Measurements from ENCODE around the gene FADS3. TPM values are rescaled to one million over a fixed set of nuclear protein-coding genes. Genes with fewer than 3 reads are reported as not detected.

The FADS3 gene
- total RNA-seq, 1 donor from 2014 or later: 9.7 TPM

DNA sequence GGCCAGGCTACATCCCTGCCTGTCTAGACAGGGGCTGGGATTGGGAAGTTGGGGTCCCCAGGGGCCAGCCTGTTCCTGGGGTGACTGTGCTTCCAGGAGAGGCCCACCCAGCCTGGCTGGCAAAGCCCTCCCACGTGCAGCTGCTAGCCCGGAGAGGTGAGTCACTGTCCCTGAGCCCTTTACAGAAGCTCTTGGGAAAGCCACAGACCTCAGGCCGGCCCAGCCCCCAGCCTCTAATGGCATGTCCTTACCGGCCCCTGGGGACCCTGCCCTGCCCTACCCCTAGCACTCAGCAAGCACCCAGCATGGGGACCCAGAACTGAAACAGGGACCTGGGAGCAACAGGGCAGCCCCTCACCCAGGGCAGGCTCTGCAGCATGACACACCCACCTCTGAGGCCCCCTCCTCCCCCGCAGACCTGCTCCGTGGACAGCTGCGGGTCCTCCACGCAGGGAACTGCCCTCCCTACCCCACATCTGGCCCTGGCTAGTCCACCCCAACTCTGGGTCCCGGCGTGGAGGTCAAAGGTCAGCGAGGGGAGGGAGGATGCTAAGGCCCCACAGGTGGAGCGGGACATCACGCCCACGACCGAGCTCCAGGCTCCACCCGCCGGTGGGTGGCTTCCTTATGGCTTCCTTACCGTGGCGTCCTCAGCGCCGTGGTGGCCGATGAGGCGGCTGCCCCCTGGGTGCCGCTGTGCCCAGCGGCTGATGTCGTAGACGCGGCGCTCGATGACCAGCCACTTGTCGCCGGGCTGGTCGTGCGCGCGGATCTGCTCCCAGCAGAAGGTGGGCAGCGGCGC is 615 bp downstream of the FADS3 start:
- TF ChIP-seq, protein P1, sequence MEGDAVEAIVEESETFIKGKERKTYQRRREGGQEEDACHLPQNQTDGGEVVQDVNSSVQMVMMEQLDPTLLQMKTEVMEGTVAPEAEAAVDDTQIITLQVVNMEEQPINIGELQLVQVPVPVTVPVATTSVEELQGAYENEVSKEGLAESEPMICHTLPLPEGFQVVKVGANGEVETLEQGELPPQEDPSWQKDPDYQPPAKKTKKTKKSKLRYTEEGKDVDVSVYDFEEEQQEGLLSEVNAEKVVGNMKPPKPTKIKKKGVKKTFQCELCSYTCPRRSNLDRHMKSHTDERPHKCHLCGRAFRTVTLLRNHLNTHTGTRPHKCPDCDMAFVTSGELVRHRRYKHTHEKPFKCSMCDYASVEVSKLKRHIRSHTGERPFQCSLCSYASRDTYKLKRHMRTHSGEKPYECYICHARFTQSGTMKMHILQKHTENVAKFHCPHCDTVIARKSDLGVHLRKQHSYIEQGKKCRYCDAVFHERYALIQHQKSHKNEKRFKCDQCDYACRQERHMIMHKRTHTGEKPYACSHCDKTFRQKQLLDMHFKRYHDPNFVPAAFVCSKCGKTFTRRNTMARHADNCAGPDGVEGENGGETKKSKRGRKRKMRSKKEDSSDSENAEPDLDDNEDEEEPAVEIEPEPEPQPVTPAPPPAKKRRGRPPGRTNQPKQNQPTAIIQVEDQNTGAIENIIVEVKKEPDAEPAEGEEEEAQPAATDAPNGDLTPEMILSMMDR (IDR thresholded peaks at IDR 0.05; ENCODE audit: partially characterized antibody, unreplicated experiment): no peak
- H3K36me3 Mint-ChIP-seq (ENCODE audit: unreplicated experiment): no peaks in the 10 kb centered on the region
- no peaks in the 10 kb centered on the region for H3K4me1 Mint-ChIP-seq (ENCODE audit: low read depth, unreplicated experiment)
- peak; percentile 62 for DNase-seq
- peak overlapping the region; percentile 84 for H3K4me3 Mint-ChIP-seq (ENCODE audit: unreplicated experiment)
- H3K27me3 Mint-ChIP-seq (ENCODE audit: unreplicated experiment): peaks cover 6% of the 10 kb centered on the region
- H3K27ac Mint-ChIP-seq (ENCODE audit: unreplicated experiment): no peak overlapping the region
- H3K9me3 Mint-ChIP-seq (ENCODE audit: unreplicated experiment): no peaks in the 10 kb centered on the region

DNA sequence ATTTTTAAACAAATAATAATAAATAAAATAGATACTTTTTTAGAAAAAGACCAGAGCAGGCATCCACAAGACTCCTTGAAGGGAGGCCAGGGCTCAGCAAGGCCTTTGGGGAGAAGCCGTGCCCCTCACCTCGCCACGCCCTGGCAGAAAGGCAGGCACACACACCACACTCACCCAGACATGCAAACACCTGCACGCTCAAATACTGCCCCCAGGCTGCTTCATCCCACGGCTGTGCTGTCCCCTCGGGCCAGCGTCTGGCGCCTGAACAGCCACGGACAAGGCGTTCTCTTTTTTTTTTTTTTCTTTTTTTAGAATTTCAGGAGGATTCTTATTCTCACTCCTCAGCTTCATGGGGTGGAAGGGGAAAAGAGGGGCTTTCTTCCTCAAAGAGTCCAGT is 1.5 kb downstream of the FADS3 start:
- no peak overlapping the region for H3K27ac Mint-ChIP-seq (ENCODE audit: unreplicated experiment)

DNA sequence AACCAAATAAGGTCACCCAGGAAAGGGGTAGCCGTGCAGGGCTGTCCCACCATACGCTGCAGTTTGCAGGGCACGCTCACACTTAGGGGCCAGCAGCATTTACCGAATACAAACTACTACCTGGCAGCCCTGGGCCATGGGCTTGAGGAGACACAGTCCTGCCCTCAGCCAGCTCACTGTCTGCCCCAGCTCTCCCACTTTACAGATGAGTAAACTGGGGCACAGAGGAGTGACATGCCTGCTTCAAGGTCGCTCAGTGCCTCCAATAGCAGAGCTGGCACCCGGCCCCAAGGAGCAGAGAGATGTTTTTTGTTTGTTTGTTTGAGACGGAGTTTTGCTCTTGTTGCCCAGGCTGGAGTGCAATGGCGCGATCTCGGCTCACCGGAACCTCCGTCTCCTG is 2.8 kb downstream of the FADS3 start:
- Mint-ChIP-seq H3K27ac (ENCODE audit: unreplicated experiment) (no peak overlapping the region), H3K27me3 (ENCODE audit: unreplicated experiment) (peaks cover 9% of the 10 kb centered on the region), H3K36me3 (ENCODE audit: unreplicated experiment) (no peaks in the 10 kb centered on the region), H3K4me1 (ENCODE audit: low read depth, unreplicated experiment) (no peaks in the 10 kb centered on the region), H3K9me3 (ENCODE audit: unreplicated experiment) (no peaks in the 10 kb centered on the region), H3K4me3 (ENCODE audit: unreplicated experiment) (no peak overlapping the region)
- DNase-seq: no peak
- TF ChIP-seq, protein P1 (IDR thresholded peaks at IDR 0.05; ENCODE audit: partially characterized antibody, unreplicated experiment): no peak

More for the DNA sequence above, 1.5 kb downstream of the FADS3 start:
- Mint-ChIP-seq H3K36me3 (ENCODE audit: unreplicated experiment) (no peaks in the 10 kb centered on the region), H3K27me3 (ENCODE audit: unreplicated experiment) (peaks cover 6% of the 10 kb centered on the region), H3K4me1 (ENCODE audit: low read depth, unreplicated experiment) (no peaks in the 10 kb centered on the region), H3K4me3 (ENCODE audit: unreplicated experiment) (no peak overlapping the region), H3K9me3 (ENCODE audit: unreplicated experiment) (no peaks in the 10 kb centered on the region)
- no peak for DNase-seq
- TF ChIP-seq, protein P1 (IDR thresholded peaks at IDR 0.05; ENCODE audit: partially characterized antibody, unreplicated experiment): no peak

DNA sequence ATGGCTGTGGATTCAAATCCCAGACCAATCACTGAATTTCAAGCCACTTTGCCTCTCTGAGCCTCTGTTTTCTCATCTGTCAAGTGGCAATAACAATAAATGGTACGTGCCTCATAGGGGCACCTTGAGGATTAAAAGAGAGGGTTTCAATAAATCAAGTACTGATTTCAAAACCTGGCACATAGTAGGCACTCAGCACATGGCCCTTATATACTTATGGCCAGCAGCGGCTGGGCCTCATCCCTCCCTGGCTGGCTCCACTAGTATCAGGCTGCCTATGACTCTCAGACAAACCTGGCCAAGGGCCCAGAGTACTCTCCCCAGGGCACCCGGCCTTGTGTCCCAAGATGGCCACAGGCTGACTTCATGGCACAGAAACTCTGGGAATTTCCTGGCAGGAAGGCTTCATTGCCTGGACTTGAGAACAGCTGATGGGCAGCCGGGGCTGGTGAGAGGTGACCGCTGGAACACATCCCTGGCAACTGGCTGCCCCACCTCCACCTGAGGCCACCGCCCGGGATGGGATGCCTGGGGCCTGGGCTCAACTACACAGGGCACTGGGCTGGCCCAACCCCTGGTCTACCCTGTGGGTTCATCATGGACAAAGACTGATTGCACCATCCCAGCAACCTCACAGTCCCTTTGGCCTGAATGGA is 3.4 kb downstream of the FADS3 start:
- Mint-ChIP-seq H3K27me3 (ENCODE audit: unreplicated experiment) (peaks cover 9% of the 10 kb centered on the region), H3K27ac (ENCODE audit: unreplicated experiment) (no peak overlapping the region), H3K36me3 (ENCODE audit: unreplicated experiment) (no peaks in the 10 kb centered on the region), H3K4me3 (ENCODE audit: unreplicated experiment) (no peak overlapping the region), H3K9me3 (ENCODE audit: unreplicated experiment) (no peaks in the 10 kb centered on the region), H3K4me1 (ENCODE audit: low read depth, unreplicated experiment) (peaks cover 4% of the 10 kb centered on the region)
- DNase-seq: no peak
- TF ChIP-seq, protein P1 (IDR thresholded peaks at IDR 0.05; ENCODE audit: partially characterized antibody, unreplicated experiment): no peak

DNA sequence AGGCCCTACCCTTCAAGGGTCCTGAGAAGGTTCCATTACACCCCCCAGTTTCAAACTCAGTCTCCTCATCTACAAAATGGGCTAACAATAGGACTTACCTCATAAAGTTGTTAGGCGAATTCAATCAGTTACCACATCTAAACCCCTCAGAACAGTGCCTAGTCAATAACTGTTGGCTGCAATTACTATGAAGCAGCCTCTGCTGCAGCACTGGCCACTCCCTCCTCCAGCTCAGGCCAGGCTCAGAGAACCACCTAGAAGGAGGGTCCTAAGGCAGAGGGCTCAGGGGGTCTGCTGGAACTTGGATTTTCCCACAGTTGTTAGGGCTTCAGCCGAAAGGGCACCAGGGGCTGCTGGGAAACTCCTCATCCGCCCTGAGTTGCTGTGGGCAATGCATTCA is 4.7 kb downstream of the FADS3 start:
- H3K27me3 Mint-ChIP-seq (ENCODE audit: unreplicated experiment): peaks cover 7% of the 10 kb centered on the region
- H3K36me3 Mint-ChIP-seq (ENCODE audit: unreplicated experiment): no peaks in the 10 kb centered on the region

More for the DNA sequence above, 4.7 kb downstream of the FADS3 start:
- no peak overlapping the region for H3K4me3 Mint-ChIP-seq (ENCODE audit: unreplicated experiment)
- no peak overlapping the region for H3K27ac Mint-ChIP-seq (ENCODE audit: unreplicated experiment)
- TF ChIP-seq, protein P1 (IDR thresholded peaks at IDR 0.05; ENCODE audit: partially characterized antibody, unreplicated experiment): no peak
- peaks cover 2% of the 10 kb centered on the region for H3K9me3 Mint-ChIP-seq (ENCODE audit: unreplicated experiment)
- no peak for DNase-seq
- peaks cover 5% of the 10 kb centered on the region for H3K4me1 Mint-ChIP-seq (ENCODE audit: low read depth, unreplicated experiment)

All from glutamatergic neuron (in vitro differentiated cells).